ENCODE data around the gene CCDC69. TPM values are rescaled to one million over a fixed set of nuclear protein-coding genes. Genes with fewer than 3 reads are reported as not detected.

CCDC69 gene
- total RNA-seq, 2 experiments from 2014 or later = 33.0 to 34.5 TPM

DNA sequence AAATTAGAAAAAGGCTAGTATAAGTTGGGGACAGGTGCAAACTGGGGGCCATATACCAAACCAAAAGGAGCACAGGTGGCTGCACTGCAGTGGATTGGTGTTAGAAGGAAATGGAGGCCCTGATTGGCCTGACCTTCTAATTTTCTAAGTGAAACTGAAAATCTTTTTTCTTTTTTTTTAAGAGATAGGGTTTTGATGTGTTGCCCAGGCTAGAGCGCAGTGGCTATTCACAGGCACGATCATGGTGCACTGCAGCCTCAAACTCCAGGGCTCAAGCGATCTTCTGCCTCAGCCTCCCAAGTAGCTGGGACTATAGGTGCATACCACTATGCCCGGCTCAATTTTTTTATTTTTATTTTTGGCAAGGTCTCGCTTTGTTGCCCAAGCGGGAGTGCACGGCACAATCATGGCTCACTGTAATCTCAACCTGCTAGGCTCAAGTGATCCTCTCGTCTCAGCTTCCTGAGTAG lies 9.8 kb upstream of the CCDC69 start:
- H3K27ac Mint-ChIP-seq = no peak overlapping the region
- ChIA-PET POLR2A (interaction anchor here (0.9 to 2.7 kb wide), 3 partner anchors 9 to 76 kb away, joined by 3 to 13 read pairs (median 6); partner anchors contain the start of genes ANXA6 and CCDC69), CTCF (no interaction called here)
- H3K9me3 Mint-ChIP-seq = no peaks in the 10 kb centered on the region
- no peak overlapping the region for H3K4me3 Mint-ChIP-seq
- intact Hi-C loops (cut with micrococcal nuclease) = no loop called here
- DNase-seq (no peak), ATAC-seq (no peak)
- TF ChIP-seq, protein P1, sequence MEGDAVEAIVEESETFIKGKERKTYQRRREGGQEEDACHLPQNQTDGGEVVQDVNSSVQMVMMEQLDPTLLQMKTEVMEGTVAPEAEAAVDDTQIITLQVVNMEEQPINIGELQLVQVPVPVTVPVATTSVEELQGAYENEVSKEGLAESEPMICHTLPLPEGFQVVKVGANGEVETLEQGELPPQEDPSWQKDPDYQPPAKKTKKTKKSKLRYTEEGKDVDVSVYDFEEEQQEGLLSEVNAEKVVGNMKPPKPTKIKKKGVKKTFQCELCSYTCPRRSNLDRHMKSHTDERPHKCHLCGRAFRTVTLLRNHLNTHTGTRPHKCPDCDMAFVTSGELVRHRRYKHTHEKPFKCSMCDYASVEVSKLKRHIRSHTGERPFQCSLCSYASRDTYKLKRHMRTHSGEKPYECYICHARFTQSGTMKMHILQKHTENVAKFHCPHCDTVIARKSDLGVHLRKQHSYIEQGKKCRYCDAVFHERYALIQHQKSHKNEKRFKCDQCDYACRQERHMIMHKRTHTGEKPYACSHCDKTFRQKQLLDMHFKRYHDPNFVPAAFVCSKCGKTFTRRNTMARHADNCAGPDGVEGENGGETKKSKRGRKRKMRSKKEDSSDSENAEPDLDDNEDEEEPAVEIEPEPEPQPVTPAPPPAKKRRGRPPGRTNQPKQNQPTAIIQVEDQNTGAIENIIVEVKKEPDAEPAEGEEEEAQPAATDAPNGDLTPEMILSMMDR (IDR thresholded peaks at IDR 0.05) = no peak
- H3K4me1 Mint-ChIP-seq (ENCODE audit: low read depth) = peaks cover 25% of the 10 kb centered on the region
- no peaks in the 10 kb centered on the region for H3K27me3 Mint-ChIP-seq
- H3K36me3 Mint-ChIP-seq (ENCODE audit: low read depth) = no peaks in the 10 kb centered on the region

GRCh38 chr5:151231359-151231758 lies 7.5 kb upstream of the CCDC69 start:
- no peak for DNase-seq
- intact Hi-C loops (cut with micrococcal nuclease) = no loop called here
- Mint-ChIP-seq H3K27ac (no peak overlapping the region), H3K4me3 (no peak overlapping the region), H3K4me1 (ENCODE audit: low read depth) (peaks cover 17% of the 10 kb centered on the region), H3K36me3 (ENCODE audit: low read depth) (no peaks in the 10 kb centered on the region), H3K9me3 (no peaks in the 10 kb centered on the region), H3K27me3 (no peaks in the 10 kb centered on the region)
- ATAC-seq = no peak
- ChIA-PET CTCF (interaction anchor here (1.4 to 3.2 kb wide), 2 partner anchors 105 to 180 kb away, joined by 3 to 11 read pairs; no protein-coding TSS in a partner anchor), POLR2A (interaction anchor here (0.6 to 1.6 kb wide), 2 partner anchors 22 to 40 kb away, joined by 3 read pairs; no protein-coding TSS in a partner anchor)
- TF ChIP-seq, protein P1 (IDR thresholded peaks at IDR 0.05) = no peak

DNA sequence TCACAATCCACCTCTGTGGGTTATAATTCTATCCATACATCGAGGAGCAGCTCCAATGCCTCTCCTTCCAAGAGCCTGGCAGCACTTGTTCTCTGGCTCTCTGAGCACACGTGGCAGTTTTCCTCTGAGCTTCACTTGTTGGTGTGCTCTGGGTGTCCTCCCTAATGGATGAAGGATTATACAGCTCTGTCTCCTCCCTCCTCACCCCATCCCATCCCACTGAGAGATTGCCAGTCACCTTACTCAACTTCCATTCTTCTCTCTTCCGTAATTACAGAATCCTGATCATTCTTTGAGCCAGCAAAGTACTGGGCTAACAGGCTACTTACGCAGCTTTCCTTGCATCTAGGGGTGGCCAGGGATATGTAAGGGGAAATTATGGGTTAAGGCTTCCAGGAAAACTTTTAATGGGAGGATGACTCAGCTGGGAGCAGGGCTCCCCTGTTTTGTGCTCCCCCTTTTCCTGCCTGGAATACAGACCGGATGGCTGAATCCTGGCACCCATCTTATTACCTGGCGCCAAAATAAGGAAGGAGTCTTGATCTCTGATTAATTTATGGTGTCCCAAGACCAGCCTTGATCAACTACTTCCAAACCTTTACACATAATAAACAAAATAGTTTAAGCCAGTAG lies 6.3 kb upstream of the CCDC69 start:
- Mint-ChIP-seq H3K27me3 (no peaks in the 10 kb centered on the region), H3K4me3 (no peak overlapping the region), H3K9me3 (no peaks in the 10 kb centered on the region), H3K4me1 (ENCODE audit: low read depth) (peaks cover 20% of the 10 kb centered on the region), H3K36me3 (ENCODE audit: low read depth) (no peaks in the 10 kb centered on the region), H3K27ac (no peak overlapping the region)
- TF ChIP-seq, protein P1 (IDR thresholded peaks at IDR 0.05) = no peak
- intact Hi-C loops (cut with micrococcal nuclease) = no loop called here
- DNase-seq (no peak), ATAC-seq (no peak)
- CTCF ChIA-PET = interaction anchor here (0.6 to 5.1 kb wide), 6 partner anchors 8 to 422 kb away, joined by 3 to 41 read pairs (median 4); no protein-coding TSS in a partner anchor
- POLR2A ChIA-PET = interaction anchor here (0.9 to 1.6 kb wide), 3 partner anchors 9 to 23 kb away, joined by 3 to 6 read pairs (median 3); partner anchors contain the start of gene GM2A

DNA sequence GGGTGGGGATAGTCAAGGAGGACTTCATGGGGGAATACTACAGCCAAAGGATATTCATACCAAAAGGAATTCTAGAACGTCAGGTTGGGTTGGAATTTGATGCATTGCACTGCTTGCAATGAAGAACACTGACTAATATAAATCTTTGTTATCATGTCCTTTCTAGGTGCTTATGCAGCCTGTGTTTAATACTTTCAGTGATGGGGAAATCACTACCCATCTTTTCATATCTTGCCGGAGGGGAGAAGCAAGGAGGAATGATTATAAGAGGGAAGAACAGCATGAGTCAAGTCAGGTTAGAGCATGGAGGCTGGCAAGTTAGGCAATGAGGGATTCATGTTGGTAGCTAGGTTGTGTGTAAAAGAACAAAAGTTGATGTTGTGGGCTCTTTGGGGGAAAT lies 5.1 kb upstream of the CCDC69 start:
- Mint-ChIP-seq H3K27ac (no peak overlapping the region), H3K4me3 (no peak overlapping the region), H3K9me3 (no peaks in the 10 kb centered on the region), H3K4me1 (ENCODE audit: low read depth) (peaks cover 16% of the 10 kb centered on the region), H3K27me3 (no peaks in the 10 kb centered on the region), H3K36me3 (ENCODE audit: low read depth) (no peaks in the 10 kb centered on the region)
- intact Hi-C loops (cut with micrococcal nuclease) = no loop called here
- CTCF ChIA-PET = interaction anchor here (1.3 to 5.1 kb wide), 5 partner anchors 10 to 423 kb away, joined by 3 to 41 read pairs (median 5); no protein-coding TSS in a partner anchor
- no peak for ATAC-seq
- no peak for DNase-seq
- TF ChIP-seq, protein P1 (IDR thresholded peaks at IDR 0.05) = no peak
- POLR2A ChIA-PET = interaction anchor here (0.9 to 1.3 kb wide), 2 partner anchors 13 to 24 kb away, joined by 3 read pairs; partner anchors contain the start of gene GM2A

DNA sequence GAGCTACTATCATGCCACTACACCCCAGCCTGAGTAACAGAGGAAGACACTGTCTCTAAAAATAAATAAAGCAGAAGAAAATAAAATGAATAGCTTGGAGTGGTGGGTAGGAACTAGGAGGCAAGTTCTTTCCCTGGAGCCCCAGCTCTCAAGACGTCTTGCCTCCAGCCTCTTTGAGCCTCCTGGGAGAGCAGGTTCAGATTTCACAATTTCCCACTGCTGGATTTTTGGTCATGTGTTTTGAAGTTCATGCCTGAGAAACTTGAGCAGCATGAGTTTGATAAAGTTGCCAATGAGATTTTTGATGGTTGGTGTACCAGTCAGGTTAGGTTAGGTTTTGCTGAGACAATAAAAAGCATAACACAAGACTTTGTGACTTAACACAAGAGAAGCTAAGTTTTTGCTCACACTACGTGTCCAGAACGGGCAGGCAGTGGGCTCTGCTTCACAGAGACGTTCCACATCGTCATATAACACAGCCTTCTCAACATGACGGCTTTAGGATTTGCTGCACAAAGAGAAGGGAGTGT lies 4.1 kb upstream of the CCDC69 start:
- Mint-ChIP-seq H3K4me3 (no peak overlapping the region), H3K9me3 (no peaks in the 10 kb centered on the region), H3K4me1 (ENCODE audit: low read depth) (peaks cover 14% of the 10 kb centered on the region), H3K27ac (no peak overlapping the region), H3K36me3 (ENCODE audit: low read depth) (peaks cover 4% of the 10 kb centered on the region), H3K27me3 (no peaks in the 10 kb centered on the region)
- ChIA-PET CTCF (interaction anchor here (1.3 to 5.1 kb wide), 4 partner anchors 11 to 113 kb away, joined by 3 to 41 read pairs (median 6); no protein-coding TSS in a partner anchor), POLR2A (interaction anchor here (1.3 kb wide), 1 partner anchor 14 kb away, joined by 3 read pairs; no protein-coding TSS in a partner anchor)
- ATAC-seq (no peak), DNase-seq (no peak)
- TF ChIP-seq, protein P1 (IDR thresholded peaks at IDR 0.05) = no peak
- intact Hi-C loops (cut with micrococcal nuclease) = no loop called here

Measured in activated CD8-positive, alpha-beta T cell treated with anti-CD3 and anti-CD28 coated beads for 36 hours (primary cell).